Lung (tissue), 12 donors: ENCODE results near the gene HSPD1. TPM values are rescaled to one million over a fixed set of nuclear protein-coding genes. Genes with fewer than 3 reads are reported as not detected.

ENCODE experiments used
- ATAC-seq: fragments of 200-7000 bp; cut with Tn5 transposase; one replicate; pipeline ENCODE4 v1.9.1; 2020; ENCODE audit warnings: moderate number of reproducible peaks; ENCODE audit not compliant: insufficient read depth, low FRiP score
- DNase-seq, 3 donors: peaks; one replicate each; pipeline ENCODE4 v3.0.0-alpha.2; 2013 to 2017
- H3K27ac ChIP-seq, 2 donors: one replicate each; pipeline ENCODE4 v1.5.1; 2013; ENCODE audit warnings: mild to moderate bottlenecking in 2 of 2, moderate library complexity in 2 of 2, control low read depth in 1 of 2, inconsistent platforms in 1 of 2, low read depth in 1 of 2, low read length in 1 of 2
- H3K27me3 ChIP-seq, 3 donors: one replicate each; pipeline ENCODE4 v1.5.1; 2013; ENCODE audit warnings: low read length in 2 of 3; ENCODE audit not compliant: control insufficient read depth in 3 of 3, insufficient read depth in 3 of 3
- H3K36me3 ChIP-seq, 4 donors: one replicate each; pipeline ENCODE4 v1.5.1; 2013; ENCODE audit warnings: low read length in 4 of 4, mild to moderate bottlenecking in 1 of 4, moderate library complexity in 1 of 4; ENCODE audit not compliant: control insufficient read depth in 4 of 4, insufficient read depth in 4 of 4
- H3K4me1 ChIP-seq, 5 donors: one replicate each; pipeline ENCODE4 v1.5.1; 2013; ENCODE audit warnings: low read length in 5 of 5, mild to moderate bottlenecking in 2 of 5, moderate library complexity in 1 of 5; ENCODE audit not compliant: control insufficient read depth in 5 of 5, insufficient read depth in 5 of 5
- H3K4me3 ChIP-seq: one replicate; pipeline ENCODE4 v1.5.1; 2013; ENCODE audit warnings: mild to moderate bottlenecking, control low read depth, moderate library complexity
- H3K9ac ChIP-seq, 2 donors: one replicate each; pipeline ENCODE4 v1.5.1; 2013; ENCODE audit warnings: low read length in 2 of 2, control low read depth in 1 of 2; ENCODE audit not compliant: insufficient read depth in 1 of 2
- H3K9me3 ChIP-seq, 4 donors: one replicate each; pipeline ENCODE4 v1.5.1; 2013; ENCODE audit warnings: low read length in 3 of 4, mild to moderate bottlenecking in 1 of 4, moderate library complexity in 1 of 4; ENCODE audit not compliant: control insufficient read depth in 4 of 4, insufficient read depth in 3 of 4
- CTCF ChIP-seq: IDR thresholded peaks from 2 replicates; pipeline ENCODE4 v1.5.1; 2012; ENCODE audit warnings: mild to moderate bottlenecking; ENCODE audit errors: control extremely low read depth, extremely low read depth
- WGBS, 2 donors: extraction: QIAGEN DNeasy Blood & Tissue Kit; methylation state at CpG; one replicate each; pipeline ENCODE4 v1.1.7; 2013; 5-methylcytosine and 5-hydroxymethylcytosine counted together
- polyA plus RNA-seq, 2 donors: library from polyadenylated mRNA; stranded (reverse); fragments of 200-250 nt; gene quantifications; one replicate each; pipeline ENCODE4 v1.2.1, GENCODE V29; 2013
- total RNA-seq, 2 donors: library from RNA; depleted of rRNA in 1 of 2; stranded (reverse); fragments of >200 nt in 1 of 2; gene quantifications; one replicate each; pipeline ENCODE4 v1.2.1, GENCODE V29; 2014 to 2021
- donor health status: control.
- donor health status: control.
- donor health status: Bipolar disorder and iron deficiency.
- donor health status: healthy.
- donor health status: DM: yes; HTN: yes; CAD: no.

The HSPD1 gene
- total and polyA plus RNA-seq, 4 donors = 154 to 416 (median 189) TPM

DNA sequence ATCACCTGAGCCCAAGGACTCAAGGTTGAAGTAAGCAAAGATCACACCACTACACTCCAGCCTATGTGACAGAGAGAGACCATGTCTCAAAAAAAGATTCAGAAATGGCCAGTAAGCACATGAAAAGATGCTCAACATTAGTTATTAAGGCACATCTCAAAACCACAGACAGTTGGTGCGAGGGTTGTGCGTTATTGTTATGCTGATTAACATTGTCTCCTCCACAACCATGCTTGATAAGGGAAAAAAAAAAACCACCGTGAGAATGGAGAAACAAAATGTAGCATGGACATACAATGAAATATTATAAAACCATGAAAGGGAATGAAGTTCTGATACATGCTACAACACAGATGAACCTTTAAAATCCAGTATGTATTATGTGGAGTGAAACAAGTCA lies 43.6 kb upstream of the HSPD1 start:
- H3K9ac ChIP-seq = no peak overlapping the region
- H3K9me3 ChIP-seq = no peaks in the 10 kb centered on the region
- no peak overlapping the region for H3K27ac ChIP-seq
- 96 to 98% methylated on average over 3 of the region's 3 CpGs for WGBS, 2 donors
- ATAC-seq (no peak), DNase-seq (no peak)
- TF ChIP-seq CTCF = no peak
- no peaks in the 10 kb centered on the region for H3K27me3 ChIP-seq
- peaks cover 0 to 8% (median 2%) of the 10 kb centered on the region in 5 donors for H3K4me1 ChIP-seq
- no peak overlapping the region for H3K4me3 ChIP-seq
- H3K36me3 ChIP-seq = peaks cover 9 to 33% (median 23%) of the 10 kb centered on the region in 4 donors

- ATAC-seq (no peak), DNase-seq (no peak)
- no peaks in the 10 kb centered on the region for H3K27me3 ChIP-seq
- no peaks in the 10 kb centered on the region for H3K9me3 ChIP-seq
- 67 to 70% methylated on average over 1 of the region's 1 CpG for WGBS, 2 donors
- no peak for TF ChIP-seq CTCF
- H3K4me1 ChIP-seq = peaks cover 0 to 10% (median 2%) of the 10 kb centered on the region in 5 donors
- H3K36me3 ChIP-seq = peaks cover 6 to 51% (median 22%) of the 10 kb centered on the region in 4 donors
- H3K9ac ChIP-seq = no peak overlapping the region
- H3K4me3 ChIP-seq = no peak overlapping the region
- H3K27ac ChIP-seq = no peak overlapping the region
Measured at GRCh38 chr2:197539734-197540133, 40.1 kb upstream of the HSPD1 start.

GRCh38 chr2:197538412-197538811 lies 38.8 kb upstream of the HSPD1 start:
- peaks cover 0 to 10% (median 2%) of the 10 kb centered on the region in 5 donors for H3K4me1 ChIP-seq
- 51 to 63% methylated on average over 2 of the region's 2 CpGs for WGBS, 2 donors
- no peaks in the 10 kb centered on the region for H3K9me3 ChIP-seq
- DNase-seq (peak; percentile 21 to 66 (median 55)), ATAC-seq (no peak)
- no peaks in the 10 kb centered on the region for H3K27me3 ChIP-seq
- H3K27ac ChIP-seq = no peak overlapping the region
- peaks cover 3 to 51% (median 14%) of the 10 kb centered on the region in 4 donors for H3K36me3 ChIP-seq
- H3K4me3 ChIP-seq = no peak overlapping the region
- TF ChIP-seq CTCF = no peak
- peak overlapping the region in 1 of 2 donors; percentile 24 for H3K9ac ChIP-seq

DNA sequence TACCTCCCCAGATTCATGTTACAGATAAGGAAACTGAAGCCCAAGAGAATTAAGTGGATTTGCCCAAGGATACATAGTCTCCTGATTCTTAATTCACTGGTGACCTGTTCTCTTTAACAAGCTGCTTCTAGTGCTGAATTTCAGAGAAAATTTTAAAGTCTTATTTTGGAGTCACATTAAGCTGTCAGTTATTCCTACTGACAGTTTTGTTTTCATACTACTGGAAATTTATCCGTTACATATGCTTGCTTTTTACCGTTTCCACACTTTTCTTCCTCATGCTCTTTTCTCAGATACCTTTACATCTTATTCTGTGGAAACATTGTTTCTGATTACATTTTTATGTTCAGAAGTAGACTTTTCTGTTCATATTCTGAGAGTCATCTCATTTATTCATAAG lies 17.5 kb upstream of the HSPD1 start:
- DNase-seq = no peak
- Histone ChIP-seq H3K9me3 (no peaks in the 10 kb centered on the region), H3K4me1 (peaks cover 0 to 22% (median 5%) of the 10 kb centered on the region in 5 donors), H3K36me3 (peaks cover 0 to 4% (median 0%) of the 10 kb centered on the region in 4 donors), H3K9ac (peak overlapping the region in 1 of 2 donors; percentile 97), H3K27me3 (no peaks in the 10 kb centered on the region), H3K4me3 (no peak overlapping the region), H3K27ac (no peak overlapping the region)
- 27 to 36% methylated on average over 2 of the region's 2 CpGs for WGBS, 2 donors
- no peak for ATAC-seq
- no peak for TF ChIP-seq CTCF
